NCI-H146 treated with DMSO at 0.1 percent for 48 hours (cell line): Measurements from ENCODE around the gene OTOP2.
"Not testable (repeated sequence)": the region's sequence is repeated elsewhere in the genome, so short reads cannot be mapped to it uniquely, and the experiment has no call there.

Experiments used
- DNase-seq: peaks from one replicate; lab custom pipeline; 2025; ENCODE audit not compliant: unreplicated experiment; lab: John Stamatoyannopoulos, UW

The OTOP2 gene

DNA sequence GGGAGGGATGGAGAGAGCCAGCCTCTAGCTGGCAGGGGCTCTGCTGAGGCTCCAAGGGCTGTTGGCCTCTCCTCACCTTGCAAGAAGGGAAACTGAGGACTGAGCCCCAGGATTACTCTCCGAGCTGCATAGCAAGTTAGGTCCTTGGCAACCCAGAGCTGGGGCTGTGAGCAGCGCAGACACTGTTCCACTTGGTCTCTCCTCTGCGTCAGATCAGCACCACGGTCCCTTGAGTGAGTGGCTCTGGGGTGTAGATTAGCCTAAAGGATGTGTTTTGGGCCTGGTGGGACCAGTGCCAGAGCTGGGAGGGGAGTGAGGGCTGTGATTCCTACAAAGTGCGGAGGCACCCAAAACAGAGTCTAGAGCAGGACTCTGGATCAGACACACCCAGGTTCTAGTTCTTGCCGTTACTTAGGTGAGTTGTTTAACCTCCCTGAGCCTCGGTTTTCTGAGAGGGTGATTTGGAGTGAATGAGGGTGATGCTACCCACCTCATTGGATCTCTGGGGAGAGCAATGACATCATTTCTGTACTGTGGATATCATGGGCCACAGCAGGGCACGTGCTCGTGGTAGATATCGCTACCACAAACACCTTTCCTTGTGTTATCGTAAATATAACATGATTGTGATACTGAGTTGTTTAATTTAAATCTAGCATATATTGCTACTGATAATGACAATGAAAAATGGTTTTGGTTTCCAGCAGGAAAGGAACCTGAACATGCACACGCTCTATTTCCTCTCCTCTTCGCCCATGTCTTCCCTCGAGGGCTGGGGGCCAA, 22.5 kb upstream of the OTOP2 start:
- DNase-seq, result no peak

DNA sequence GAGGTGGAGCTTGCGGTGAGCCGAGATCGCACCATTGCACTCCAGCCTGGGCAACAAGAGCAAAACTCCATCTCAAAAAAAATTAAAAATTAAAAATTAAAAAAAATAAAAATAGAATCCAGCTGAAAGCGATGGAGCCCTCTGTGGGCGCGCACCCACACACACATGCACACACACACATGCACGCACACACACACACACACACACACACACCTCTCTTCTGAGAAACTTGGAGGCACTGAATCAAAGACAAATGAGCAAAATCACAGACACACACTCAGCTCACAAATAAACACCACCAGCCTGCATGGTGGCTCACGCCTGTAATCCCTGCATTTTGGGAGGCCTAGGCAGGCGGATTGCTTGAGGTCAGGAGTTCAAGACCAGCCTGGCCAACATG, 21.0 kb upstream of the OTOP2 start:
- no peak for DNase-seq

DNA sequence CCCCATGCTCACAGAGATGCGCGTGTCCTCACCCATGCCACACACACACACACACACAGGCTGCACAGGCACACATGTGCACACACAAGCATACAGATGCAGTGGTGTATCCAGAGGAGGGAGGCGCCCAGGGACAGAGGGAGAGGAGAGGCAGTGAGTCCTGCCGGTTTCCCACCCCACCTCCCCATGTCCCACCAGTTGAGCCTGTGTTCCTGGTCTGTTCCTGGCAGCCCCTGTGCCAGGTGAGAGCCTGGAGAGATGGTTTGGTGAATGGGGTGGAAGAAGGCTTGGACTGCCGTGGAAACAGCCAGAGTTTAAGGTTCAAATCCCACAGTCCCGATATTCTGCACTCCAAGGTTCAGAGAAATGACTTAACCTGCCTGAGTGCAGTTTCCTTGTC, 20.4 kb upstream of the OTOP2 start:
- DNase-seq, result no peak

DNA sequence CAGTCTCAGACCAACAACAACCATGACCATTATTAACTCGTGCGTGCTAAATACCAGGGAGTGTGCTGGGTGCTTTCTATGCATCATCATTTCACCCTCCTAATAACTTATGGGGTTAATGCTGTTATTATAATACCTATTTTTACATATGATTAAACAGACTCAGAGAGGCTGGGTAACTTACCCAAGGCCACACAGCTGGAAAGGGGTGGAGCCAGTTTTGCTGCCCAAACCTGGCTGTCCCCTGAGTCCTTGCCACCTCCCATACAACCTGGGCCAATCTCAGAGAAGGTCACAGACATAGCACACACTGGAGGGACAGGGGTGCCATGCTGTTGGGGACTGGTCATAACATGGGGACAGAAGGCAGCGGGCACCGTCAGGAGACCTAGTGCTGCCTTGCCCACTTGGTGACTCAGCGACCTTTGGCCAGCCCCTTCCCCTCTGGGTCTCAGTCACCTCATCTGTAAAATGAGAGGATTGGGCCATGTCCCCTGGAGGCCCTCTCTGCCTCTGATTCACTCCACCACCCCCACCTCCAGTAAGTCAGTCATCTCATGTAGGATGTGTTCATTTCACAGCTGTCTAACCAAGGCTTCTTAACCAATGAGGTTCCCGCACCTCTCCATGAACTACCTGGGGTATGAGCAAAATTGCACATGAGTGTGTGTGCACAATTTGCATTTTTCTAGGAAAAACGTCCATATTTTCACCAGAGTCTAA, 19.2 kb upstream of the OTOP2 start:
- no peak for DNase-seq

DNA sequence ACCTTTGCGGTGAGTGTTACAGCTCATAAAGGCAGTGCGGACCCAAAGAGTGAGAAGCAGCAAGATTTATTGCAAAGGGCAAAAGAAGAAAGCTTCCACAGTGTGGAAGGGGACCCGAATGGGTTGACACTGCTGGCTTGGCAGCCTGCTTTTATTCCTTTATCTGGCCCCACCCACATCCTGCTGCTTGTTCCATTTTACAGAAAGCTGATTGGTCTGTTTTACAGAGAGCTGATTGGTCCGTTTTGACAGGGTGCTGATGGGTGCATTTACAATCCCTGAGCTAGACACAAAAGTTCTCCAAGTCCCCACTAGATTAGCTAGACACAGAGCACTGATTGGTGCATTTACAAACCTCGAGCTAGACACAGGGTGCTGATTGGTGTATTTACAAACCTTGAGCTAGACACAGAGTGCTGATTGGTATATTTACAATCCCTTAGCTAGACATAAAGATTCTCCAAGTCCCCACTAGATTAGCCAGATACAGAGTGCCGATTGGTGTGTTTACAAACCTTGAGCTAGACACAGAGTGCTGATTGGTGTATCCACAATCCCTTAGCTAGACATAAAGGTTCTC, 17.8 kb upstream of the OTOP2 start:
- not testable (repeated sequence) for DNase-seq

DNA sequence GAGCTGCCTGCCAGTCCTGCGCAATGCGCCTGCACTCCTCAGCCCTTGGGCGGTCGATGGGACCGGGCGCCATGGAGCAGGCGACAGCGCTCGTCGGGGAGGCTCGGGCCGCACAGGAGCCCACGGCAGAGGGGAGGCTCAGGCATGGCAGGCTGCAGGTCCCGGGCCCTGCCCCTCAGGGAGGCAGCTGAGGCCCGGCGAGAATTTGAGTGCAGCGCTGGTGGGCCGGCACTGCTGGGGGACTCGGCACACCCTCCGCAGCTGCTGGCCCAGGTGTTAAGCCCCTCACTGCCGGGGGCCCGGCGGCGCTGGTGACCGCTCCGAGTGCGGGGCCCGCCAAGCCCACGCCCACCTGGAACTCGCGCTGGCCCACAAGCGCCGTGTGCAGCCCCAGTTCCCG, 17.1 kb upstream of the OTOP2 start:
- DNase-seq, result no peak

DNA sequence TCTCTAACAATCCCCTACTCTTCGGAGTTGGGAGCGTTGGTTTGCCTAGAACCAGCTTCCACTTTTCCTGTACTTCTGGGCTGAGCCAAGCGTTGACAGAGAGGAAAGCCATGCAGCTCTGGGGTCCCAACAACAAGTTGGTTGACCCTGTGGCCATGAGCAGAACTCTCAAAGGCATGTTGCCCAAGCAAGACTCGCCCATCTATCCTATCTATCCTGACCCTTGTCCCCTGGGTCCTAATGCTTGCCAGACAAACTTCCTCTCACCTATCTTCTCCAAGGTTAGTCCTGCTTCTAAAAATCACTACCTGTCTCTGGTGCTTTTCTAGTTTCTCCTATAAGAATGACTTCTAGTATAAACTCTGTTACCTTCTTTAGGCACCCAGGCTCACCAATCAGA, 15.0 kb upstream of the OTOP2 start:
- DNase-seq, result not testable (repeated sequence)

DNA sequence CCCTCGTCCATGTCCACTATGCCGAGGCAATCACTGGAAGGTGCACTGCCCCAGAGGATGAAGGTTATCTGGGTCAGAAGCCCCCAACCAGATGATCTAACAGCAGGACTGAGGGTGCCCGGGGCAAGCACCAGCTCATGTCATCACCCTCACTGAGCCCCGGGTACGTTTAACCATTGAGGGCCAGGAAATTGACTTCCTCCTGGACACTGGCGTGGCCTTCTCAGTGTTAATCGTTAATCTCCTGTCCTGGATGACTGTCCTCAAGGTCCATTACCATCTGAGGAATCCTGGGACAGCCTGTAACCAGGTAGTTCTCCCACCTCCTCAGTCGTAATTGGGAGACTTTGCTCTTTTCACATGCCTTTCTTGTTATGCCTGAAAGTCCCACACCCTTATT, 12.7 kb upstream of the OTOP2 start:
- not testable (repeated sequence) for DNase-seq

DNA sequence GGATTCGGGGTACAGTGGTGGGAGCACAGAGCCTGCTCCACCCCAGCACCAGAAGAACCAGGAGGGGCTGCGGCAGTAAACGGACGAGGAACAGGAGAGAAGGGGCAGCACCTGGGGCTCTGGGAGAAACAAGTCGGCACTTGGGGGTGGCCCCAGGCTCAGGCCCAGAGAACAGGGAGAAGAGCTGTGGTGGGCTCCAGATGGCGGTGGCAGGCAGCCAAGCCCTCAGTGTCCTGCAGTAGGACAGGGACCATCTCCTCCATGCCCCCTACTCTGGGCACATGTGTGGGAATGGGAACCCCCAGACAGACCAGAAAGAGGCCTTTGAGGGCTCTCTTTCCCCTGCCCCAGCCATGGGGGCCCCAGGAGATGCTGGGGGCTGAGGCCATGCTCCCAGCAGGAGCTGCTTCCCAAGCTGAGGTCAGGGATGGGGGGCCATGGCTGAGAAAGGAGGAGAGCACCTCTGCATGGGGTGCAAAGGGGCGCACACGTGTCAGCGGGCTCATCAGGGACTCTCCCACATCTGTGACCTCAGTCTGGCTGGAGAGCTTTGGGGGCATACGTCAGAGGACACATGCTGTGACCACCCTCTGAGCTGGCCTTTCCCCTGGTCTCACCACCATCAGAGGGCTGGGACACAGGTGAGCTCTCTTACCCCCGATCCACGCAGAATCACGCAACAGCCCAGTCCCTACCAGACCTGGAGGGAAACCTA, 7.8 kb upstream of the OTOP2 start:
- DNase-seq, result no peak

DNA sequence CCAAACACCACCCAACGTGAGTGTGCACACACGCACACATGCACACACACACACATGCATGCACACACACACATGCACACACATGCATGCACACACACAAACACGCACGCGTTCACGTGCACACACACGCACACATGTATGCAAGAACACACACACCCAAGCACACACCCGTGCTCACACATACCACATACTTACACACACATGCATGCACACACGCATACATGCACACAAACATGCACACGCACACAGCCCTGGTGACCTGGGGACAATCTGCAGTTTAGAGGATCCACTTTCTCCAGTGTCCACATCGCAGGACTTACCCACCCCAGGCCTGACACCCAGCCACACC, 7.2 kb upstream of the OTOP2 start:
- no peak for DNase-seq

DNA sequence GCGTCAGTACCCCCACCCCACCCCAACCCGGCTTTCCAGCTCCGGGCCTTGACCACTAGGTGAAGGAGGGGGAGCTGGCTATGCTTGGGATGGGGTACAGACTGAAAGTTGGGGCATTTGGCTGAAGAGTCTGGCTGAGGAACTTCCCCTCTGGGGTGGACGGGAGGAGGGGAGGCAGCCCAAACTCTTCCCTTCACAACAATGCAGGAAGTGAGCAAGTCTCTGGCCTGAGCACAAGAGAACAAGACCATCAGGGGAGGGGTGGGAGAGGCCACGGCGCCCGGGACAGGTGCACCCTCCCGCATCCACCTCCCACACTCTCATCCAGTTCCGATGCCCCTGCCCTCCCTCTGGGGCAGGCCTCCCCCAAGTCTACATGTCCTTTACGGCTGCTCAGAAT, 6.6 kb upstream of the OTOP2 start:
- DNase-seq, result no peak

DNA sequence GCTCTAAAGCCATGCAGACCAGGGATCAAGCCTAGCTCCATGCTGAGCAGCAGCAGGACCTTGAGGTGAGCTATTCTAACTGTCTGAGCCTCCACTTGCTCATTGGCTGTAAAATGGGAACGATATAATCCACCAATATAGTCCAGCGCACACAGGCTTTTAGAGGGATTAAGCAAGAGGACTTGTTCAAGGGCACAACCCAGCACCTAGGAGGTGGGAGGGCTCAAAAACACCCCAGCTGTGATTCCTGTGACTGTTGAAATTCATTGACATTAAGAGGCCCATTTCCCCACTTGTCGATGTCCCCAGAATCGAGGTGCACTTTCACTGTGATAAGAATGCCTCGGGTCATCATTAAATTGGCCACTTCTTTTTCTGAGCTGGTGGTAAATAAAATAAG, 5.2 kb upstream of the OTOP2 start:
- no peak for DNase-seq

DNA sequence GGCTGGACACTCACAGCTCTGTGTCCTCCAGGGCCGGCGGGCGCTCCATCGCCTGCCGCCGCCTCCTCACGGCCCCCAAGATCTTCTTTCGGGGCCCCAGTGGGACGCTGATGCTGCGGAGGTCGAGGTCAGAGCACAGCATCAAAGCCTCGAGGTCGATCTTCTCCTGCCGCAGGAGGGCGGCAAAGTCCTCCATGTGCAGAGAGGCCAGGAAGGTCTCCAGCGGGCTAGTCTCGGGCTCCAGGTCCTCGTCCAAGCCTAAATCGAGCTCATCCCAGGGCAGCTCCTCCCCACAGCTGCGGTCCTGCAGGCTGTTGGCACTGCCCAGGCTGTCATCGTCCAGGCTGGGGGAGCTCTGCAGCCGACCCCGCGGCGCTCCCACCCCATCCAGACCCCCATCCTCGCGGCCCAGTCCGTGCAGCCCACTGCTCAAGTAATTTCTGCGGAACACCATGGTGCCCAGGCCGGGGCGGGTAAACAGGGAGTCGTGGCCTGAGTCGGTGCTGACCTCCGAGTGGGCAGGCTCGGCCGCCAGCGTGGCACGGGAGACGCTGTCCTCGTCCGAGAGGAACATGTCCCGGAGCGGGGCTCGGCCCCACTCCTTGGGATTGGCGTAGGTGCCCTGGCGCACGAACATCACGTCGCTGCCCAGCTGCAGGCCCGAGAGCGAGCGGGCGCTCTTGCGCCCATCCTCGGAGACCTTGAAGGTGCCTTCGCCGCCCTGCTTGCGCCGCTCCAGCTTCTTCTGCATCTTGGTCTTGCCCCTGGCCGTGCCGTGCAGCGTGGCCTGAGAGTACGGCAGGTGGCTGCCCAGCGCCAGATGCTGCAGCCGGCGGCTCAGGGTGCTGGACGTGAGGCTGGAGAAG, 4.4 kb upstream of the OTOP2 start:
- peak; percentile 18 for DNase-seq

DNA sequence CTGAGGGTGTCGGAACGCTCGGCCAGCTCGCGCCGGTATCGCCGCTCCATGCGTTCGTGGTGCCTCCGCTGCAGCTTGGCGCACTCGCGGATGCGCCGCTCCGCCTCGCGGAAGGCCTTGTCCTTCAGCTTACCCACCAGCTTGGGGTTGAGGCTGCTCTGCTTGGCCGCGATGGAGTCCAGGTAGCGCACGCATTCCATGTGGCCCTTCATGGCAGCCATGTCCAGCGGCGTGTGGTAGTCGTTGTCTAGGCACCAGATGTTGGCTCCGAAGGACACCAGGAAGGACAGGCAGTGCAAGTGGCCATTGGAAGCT, 3.8 kb upstream of the OTOP2 start:
- no peak for DNase-seq

DNA sequence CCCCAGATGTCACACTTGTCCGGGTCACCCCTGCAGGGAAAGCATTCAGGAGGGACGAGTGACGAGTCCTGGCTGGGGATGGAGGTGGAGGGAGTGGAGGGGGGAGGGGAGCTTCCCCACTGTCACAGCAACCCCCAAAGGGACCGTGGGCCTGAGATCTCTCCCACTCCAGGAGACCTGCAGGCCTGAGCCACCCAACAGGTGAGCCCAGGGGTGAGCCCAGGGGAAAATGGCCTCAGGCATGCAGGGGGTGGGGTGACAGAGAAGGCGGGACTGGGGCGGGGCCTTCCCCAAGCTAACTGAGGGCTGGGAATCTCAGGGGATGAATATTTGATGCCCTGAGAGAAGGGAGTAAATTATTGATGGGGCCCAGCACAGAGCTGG, 3.4 kb upstream of the OTOP2 start:
- DNase-seq, result peak; percentile 15

DNA sequence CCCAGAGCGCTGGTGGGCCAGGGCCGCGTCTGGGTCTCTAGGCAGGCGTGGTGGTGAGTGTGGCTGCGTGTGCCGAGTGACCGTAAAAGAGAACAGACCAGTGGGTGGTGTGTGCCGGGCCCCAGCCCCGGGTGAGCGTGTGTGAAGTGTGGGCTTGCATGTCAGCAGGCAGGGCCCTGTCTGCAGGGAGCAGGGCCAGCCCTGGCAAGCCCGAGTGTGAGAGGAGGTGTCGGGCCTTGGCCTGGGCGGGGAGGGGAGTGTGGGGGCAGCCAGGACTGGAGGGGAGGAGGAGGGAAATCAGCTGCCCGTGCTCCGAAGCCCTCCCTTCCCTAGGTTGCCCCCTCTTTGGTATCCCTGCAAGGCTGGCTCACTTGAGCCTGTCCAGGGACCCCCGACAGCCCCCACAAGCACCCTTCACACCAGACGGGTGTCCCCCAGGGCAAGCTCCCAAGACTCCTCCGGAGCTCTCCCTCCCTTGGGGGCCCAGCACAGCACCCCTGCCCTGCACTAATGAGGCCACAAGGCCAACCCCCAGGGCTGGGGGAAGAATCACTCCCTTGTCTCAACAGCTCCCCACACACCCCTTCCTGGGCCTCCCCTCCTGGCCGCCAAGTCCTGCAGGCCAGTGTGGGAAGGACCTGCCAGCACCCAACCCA, 2.9 kb upstream of the OTOP2 start:
- DNase-seq, result no peak

DNA sequence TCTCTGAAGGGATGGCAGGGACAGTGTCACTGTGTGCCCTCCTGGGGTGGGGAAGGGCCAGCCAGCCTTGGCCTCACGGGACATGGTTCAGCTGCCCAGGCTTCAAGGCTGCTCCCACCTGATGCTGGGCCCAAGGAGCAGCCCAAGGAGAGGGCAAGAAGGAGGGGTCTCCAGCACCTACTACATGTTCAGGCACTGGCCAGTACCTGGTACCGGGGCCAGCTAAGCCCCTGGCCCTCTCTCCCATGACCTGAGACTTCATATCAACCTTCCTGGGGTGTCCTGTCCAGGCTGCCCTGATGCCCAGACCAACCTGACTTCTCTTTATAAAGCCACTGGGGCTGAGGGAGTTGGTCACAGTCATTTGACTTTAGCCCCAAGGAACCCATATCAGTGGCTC, 2.3 kb upstream of the OTOP2 start:
- no peak for DNase-seq

DNA sequence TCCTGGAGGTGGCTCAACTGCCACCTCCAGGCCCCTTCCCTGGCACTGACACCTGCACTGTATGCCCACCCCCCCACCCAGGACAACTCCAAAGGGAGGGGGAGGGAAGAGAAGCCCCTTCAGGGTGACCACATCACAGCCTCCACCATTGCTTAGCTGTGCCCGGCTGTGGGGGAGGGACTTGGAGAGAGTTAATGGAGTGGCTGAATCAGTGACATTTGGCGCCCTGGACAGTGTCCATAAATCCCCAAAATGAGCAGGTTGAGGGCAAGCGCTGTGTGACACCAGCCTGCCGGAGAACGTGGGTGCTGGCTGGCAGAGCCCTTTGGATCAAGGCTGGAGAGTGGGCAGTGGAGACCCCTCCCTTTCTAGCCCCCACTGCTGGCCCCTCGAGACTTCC, 1.9 kb upstream of the OTOP2 start:
- DNase-seq, result no peak

DNA sequence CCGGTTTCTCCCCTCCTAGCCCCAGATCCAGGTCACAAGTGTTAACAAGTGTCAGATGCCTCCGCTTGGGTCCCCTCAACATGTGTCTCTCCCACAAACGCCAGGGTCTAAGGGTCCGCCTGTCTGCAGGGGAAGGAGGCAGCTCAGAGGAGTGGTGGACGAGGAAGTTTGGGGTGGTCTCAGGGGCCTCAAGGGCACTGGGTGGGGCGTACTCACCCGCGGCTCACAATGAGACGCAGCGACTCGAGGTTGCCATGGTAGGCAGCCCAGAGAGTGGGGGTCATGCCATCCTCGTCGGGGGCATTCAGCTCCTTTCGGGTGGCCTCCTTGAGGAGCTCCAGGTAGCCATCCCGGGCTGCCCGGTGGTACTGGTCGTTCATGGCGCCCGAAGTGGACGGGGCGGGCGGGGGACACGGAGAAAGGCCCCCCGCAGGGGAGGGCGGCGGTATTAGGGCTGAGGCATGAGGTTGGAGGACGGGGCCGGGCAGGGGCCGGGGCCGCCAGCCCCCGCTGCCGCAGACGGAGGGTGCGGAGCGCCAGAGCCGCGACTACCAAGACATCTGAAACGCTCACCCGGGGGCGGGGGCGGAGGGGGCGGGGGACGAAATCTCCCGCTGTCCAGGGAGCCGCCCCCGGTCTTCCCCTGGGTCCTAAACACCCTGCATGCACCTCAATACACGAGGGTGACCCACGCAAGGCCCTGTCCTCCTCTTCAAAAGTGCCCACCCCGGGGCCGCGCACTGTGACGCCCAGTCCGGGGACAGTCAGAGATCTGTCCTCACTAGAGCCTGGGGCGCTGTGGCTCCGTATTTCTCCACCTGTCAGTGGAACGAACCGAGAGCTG, 1.2 kb upstream of the OTOP2 start, which contains the start of gene USH1G:
USH1G (minus strand) TSS at position 562 of the 844 bp plus-strand sequence; CDS start at position 380, 182 bp downstream.
- no peak for DNase-seq
